Caco-2 (cell line): ENCODE results near the gene CEACAM21. TPM values are rescaled to one million over a fixed set of nuclear protein-coding genes. Genes with fewer than 3 reads are reported as not detected.

Source experiments
- BruUV-seq: library from RNA; stranded (reverse); fragments of 400-500 nt; replicated peaks from 2 replicates; lab custom pipeline; 2021; lab: Mats Ljungman, UMichigan
- CTCF ChIA-PET: fragments of 300-600 bp; sonication (Branson Sonifier 250); formaldehyde crosslinking; loops from one replicate; lab custom pipeline; 2022; ENCODE audit warnings: antibody characterized with exemption; lab: Charles Lee
- POLR2A ChIA-PET: fragments of 300-600 bp; sonication (Branson Sonifier 250); formaldehyde crosslinking; loops from one replicate; lab custom pipeline; 2022; ENCODE audit warnings: antibody characterized with exemption; lab: Charles Lee
- DNase-seq, 2 experiments: peaks; one replicate each; pipeline versions ENCODE4 v3.0.0 to v3.0.0-alpha.2; 2020 to 2022
- H3K27me3 ChIP-seq: replicated peaks from 2 replicates; pipeline ENCODE4 v1.6.0; 2011; ENCODE audit warnings: low read length; ENCODE audit not compliant: control insufficient read depth, insufficient read depth
- H3K36me3 ChIP-seq: 2 replicates; pipeline ENCODE4 v1.5.1; 2011; ENCODE audit warnings: low read length; ENCODE audit not compliant: control insufficient read depth, insufficient read depth
- H3K4me1 ChIP-seq: fragments of 250-450 bp; sonication (Bioruptor Pico); 2 replicates; pipeline ENCODE4 v1.5.1; 2020; ENCODE audit warnings: mild to moderate bottlenecking
- H3K4me3 ChIP-seq: 2 replicates; pipeline ENCODE4 v1.5.1; 2011; ENCODE audit warnings: low read depth, mild to moderate bottlenecking, control low read depth, low read length
- H3K9me3 ChIP-seq: fragments of 250-450 bp; sonication (Bioruptor Pico); 2 replicates; pipeline ENCODE4 v1.5.1; 2020; ENCODE audit warnings: mild to moderate bottlenecking, moderate library complexity
- H3K27ac Mint-ChIP-seq: one replicate; pipeline ENCODE4 v1.8.0; 2022; ENCODE audit warnings: mixed read lengths; ENCODE audit not compliant: unreplicated experiment
- H3K27me3 Mint-ChIP-seq: one replicate; pipeline ENCODE4 v1.8.0; 2022; ENCODE audit warnings: mixed read lengths; ENCODE audit not compliant: insufficient read depth, unreplicated experiment
- H3K36me3 Mint-ChIP-seq: one replicate; pipeline ENCODE4 v1.8.0; 2022; ENCODE audit warnings: mild to moderate bottlenecking, mixed read lengths; ENCODE audit not compliant: insufficient read depth, unreplicated experiment
- H3K4me1 Mint-ChIP-seq: one replicate; pipeline ENCODE4 v1.8.0; 2022; ENCODE audit warnings: low read depth, mixed read lengths; ENCODE audit not compliant: unreplicated experiment
- H3K4me3 Mint-ChIP-seq: one replicate; pipeline ENCODE4 v1.8.0; 2022; ENCODE audit warnings: mild to moderate bottlenecking, moderate library complexity, mixed read lengths; ENCODE audit not compliant: unreplicated experiment
- H3K9me3 Mint-ChIP-seq: one replicate; pipeline ENCODE4 v1.8.0; 2022; ENCODE audit warnings: mixed read lengths; ENCODE audit not compliant: unreplicated experiment
- intact Hi-C: fragments of 100-400 bp; cut with micrococcal nuclease; formaldehyde crosslinking; loops from one replicate; pipeline ENCODE4 v1.10.0; 2022; ENCODE audit not compliant: unreplicated experiment
- total RNA-seq: library from RNA; stranded (reverse); gene quantifications from 2 replicates; pipeline ENCODE4 v1.2.3, GENCODE V29; 2022
- TF ChIP-seq, protein P1 (sequence below), 2 experiments: fragments of 200-600 bp in 1 of 2; IDR thresholded peaks; 1 replicate in 1 of 2; 2 replicates in 1 of 2; pipeline versions ENCODE4 v1.5.1 to v1.8.0; 2011 to 2022; ENCODE audit warnings: antibody characterized with exemption in 1 of 2, control low read depth in 1 of 2, inconsistent platforms in 1 of 2, low read depth in 1 of 2, low read length in 1 of 2, mild to moderate bottlenecking in 1 of 2, moderate library complexity in 1 of 2; ENCODE audit not compliant: insufficient read depth in 1 of 2, severe bottlenecking in 1 of 2, unreplicated experiment in 1 of 2

CEACAM21 gene
- total RNA-seq, 1 experiment from 2014 or later = not detected

DNA sequence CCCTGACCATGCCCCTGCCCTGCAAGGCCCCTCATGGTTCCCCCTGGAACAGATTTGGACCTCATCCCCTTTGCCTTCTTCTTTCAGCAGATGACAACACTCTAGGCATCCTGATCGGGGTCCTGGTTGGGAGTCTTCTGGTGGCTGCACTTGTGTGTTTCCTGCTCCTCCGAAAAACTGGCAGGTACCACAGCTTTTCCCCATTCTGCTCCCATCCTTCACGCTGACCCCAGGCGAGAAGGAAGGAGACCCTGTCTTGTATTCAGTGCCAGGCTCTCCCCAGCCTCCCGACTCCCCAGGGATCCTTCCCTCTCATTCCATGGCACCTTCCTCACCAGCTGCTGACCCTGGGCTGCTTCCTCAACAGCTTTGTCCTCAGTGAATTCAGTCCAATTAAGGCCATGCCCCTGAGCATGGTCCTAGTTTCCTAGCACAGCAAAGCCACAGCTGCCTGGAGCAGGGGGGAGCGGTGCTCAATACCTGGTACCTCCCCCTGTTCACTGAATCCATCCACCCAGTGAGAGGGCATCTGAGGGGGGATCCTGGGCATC lies 8.4 kb downstream of the CEACAM21 start:
- TF ChIP-seq, protein P1, sequence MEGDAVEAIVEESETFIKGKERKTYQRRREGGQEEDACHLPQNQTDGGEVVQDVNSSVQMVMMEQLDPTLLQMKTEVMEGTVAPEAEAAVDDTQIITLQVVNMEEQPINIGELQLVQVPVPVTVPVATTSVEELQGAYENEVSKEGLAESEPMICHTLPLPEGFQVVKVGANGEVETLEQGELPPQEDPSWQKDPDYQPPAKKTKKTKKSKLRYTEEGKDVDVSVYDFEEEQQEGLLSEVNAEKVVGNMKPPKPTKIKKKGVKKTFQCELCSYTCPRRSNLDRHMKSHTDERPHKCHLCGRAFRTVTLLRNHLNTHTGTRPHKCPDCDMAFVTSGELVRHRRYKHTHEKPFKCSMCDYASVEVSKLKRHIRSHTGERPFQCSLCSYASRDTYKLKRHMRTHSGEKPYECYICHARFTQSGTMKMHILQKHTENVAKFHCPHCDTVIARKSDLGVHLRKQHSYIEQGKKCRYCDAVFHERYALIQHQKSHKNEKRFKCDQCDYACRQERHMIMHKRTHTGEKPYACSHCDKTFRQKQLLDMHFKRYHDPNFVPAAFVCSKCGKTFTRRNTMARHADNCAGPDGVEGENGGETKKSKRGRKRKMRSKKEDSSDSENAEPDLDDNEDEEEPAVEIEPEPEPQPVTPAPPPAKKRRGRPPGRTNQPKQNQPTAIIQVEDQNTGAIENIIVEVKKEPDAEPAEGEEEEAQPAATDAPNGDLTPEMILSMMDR (IDR thresholded peaks at IDR 0.05; ENCODE audit: insufficient read depth in 1 of 2, low read depth in 1 of 2, low read length in 1 of 2, severe bottlenecking in 1 of 2, unreplicated experiment in 1 of 2) = no peak
- Mint-ChIP-seq H3K27me3 (no peaks in the 10 kb centered on the region), H3K27ac (no peak overlapping the region), H3K4me3 (no peak overlapping the region), H3K36me3 (no peaks in the 10 kb centered on the region), H3K9me3 (peaks cover 46% of the 10 kb centered on the region), H3K4me1 (no peaks in the 10 kb centered on the region)
- H3K4me3 ChIP-seq = no peak overlapping the region
- BruUV-seq = no TSS peak
- intact Hi-C loops = no loop called here
- H3K36me3 ChIP-seq = no peaks in the 10 kb centered on the region
- ChIA-PET POLR2A (no interaction called here), CTCF (no interaction called here)
- H3K9me3 ChIP-seq = peaks cover 26% of the 10 kb centered on the region
- no peaks in the 10 kb centered on the region for H3K4me1 ChIP-seq
- H3K27me3 ChIP-seq = no peaks in the 10 kb centered on the region; the same call in 1 of the 2 replicates
- DNase-seq = no peak

DNA sequence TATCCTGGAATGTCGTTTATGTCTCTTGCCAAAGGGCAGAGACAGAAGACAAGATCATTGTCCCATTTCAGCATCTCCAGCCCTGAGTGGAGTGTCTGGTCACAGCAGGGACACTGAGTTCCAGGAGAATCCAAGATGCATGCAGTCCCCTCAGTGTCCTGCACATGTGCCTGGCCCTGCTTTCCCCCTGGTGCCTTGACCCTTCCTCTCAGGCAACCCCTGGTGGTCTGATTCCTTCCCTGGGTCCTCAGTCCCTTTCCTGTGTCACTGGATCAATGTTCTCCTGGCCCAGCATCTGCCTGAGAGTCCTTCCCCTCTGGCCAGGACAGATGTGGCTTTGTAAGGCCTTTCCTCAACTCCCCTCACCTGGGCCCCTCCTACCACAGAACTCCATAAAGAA lies 9.0 kb downstream of the CEACAM21 start:
- no peaks in the 10 kb centered on the region for H3K4me1 Mint-ChIP-seq
- Histone ChIP-seq H3K27me3 (no peaks in the 10 kb centered on the region; the same call in 1 of the 2 replicates), H3K4me3 (no peak overlapping the region), H3K9me3 (peaks cover 26% of the 10 kb centered on the region), H3K4me1 (no peaks in the 10 kb centered on the region), H3K36me3 (no peaks in the 10 kb centered on the region)
- ChIA-PET POLR2A (no interaction called here), CTCF (no interaction called here)
- H3K4me3 Mint-ChIP-seq = no peak overlapping the region
- TF ChIP-seq, protein P1 (IDR thresholded peaks at IDR 0.05; ENCODE audit: insufficient read depth in 1 of 2, low read depth in 1 of 2, low read length in 1 of 2, severe bottlenecking in 1 of 2, unreplicated experiment in 1 of 2) = no peak
- no peak for DNase-seq
- BruUV-seq = no TSS peak
- peaks cover 43% of the 10 kb centered on the region for H3K9me3 Mint-ChIP-seq
- intact Hi-C loops = no loop called here
- no peaks in the 10 kb centered on the region for H3K27me3 Mint-ChIP-seq
- no peaks in the 10 kb centered on the region for H3K36me3 Mint-ChIP-seq
- no peak overlapping the region for H3K27ac Mint-ChIP-seq

DNA sequence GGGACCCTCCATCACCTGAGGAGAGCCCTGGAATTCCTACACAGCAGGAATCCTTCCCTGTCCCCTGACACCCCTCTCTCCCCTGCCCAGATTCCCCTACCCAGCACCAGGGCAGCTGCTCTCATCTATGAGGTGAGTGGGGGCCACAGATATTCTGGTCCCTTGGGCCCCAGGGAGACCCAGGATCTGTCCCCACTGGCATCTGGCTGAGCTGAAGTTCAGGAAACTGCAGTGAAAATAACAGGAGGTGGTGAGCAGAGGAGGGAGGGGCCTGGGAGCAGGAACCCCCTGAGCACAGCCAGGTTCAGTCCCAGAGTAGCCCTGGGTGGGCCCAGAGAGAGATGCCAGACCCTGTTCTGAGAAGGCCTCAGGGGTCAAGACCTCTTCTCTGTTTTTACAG lies 10.1 kb downstream of the CEACAM21 start:
- H3K4me3 ChIP-seq = no peak overlapping the region
- intact Hi-C loops = no loop called here
- ChIA-PET POLR2A (no interaction called here), CTCF (no interaction called here)
- H3K9me3 Mint-ChIP-seq = peaks cover 36% of the 10 kb centered on the region
- TF ChIP-seq, protein P1 (IDR thresholded peaks at IDR 0.05; ENCODE audit: insufficient read depth in 1 of 2, low read depth in 1 of 2, low read length in 1 of 2, severe bottlenecking in 1 of 2, unreplicated experiment in 1 of 2) = no peak
- BruUV-seq = no TSS peak
- no peak overlapping the region for H3K27ac Mint-ChIP-seq
- no peaks in the 10 kb centered on the region for H3K36me3 ChIP-seq
- no peaks in the 10 kb centered on the region; the same call in 1 of the 2 replicates for H3K27me3 ChIP-seq
- H3K9me3 ChIP-seq = peaks cover 18% of the 10 kb centered on the region
- no peaks in the 10 kb centered on the region for H3K36me3 Mint-ChIP-seq
- H3K4me1 Mint-ChIP-seq = no peaks in the 10 kb centered on the region
- no peak for DNase-seq
- H3K4me1 ChIP-seq = no peaks in the 10 kb centered on the region
- H3K4me3 Mint-ChIP-seq = no peak overlapping the region
- no peaks in the 10 kb centered on the region for H3K27me3 Mint-ChIP-seq
